Suprapubic skin (tissue), 4 donors: Measurements from ENCODE around the gene ZC3HAV1L. TPM values are rescaled to one million over a fixed set of nuclear protein-coding genes. Genes with fewer than 3 reads are reported as not detected.

Source experiments
- DNase-seq, 2 donors: peaks; one replicate each; pipeline ENCODE4 v3.0.0-alpha.2; 2019; ENCODE audit warnings: low spot score in 2 of 2
- H3K27ac ChIP-seq: fragments of 200-600 bp; sonication (generic); one replicate; pipeline ENCODE4 v1.5.1; 2019
- H3K27me3 ChIP-seq: fragments of 200-600 bp; sonication (generic); one replicate; pipeline ENCODE4 v1.5.1; 2019
- H3K36me3 ChIP-seq: fragments of 200-600 bp; sonication (generic); one replicate; pipeline ENCODE4 v1.5.1; 2019
- H3K4me1 ChIP-seq: fragments of 200-600 bp; sonication (generic); one replicate; pipeline ENCODE4 v1.5.1; 2019
- H3K4me3 ChIP-seq: fragments of 200-600 bp; sonication (generic); one replicate; pipeline ENCODE4 v1.5.1; 2019; ENCODE audit warnings: mild to moderate bottlenecking
- H3K9me3 ChIP-seq: fragments of 200-600 bp; sonication (generic); one replicate; pipeline ENCODE4 v1.5.1; 2019
- EP300 ChIP-seq: sonication (generic); formaldehyde crosslinking; IDR thresholded peaks from one replicate; pipeline ENCODE4 v1.6.1; 2017; ENCODE audit warnings: antibody characterized with exemption
- POLR2A ChIP-seq, 2 donors: fragments of 450-650 bp; IDR thresholded peaks; one replicate each; pipeline ENCODE4 v1.6.1; 2017; ENCODE audit warnings: antibody characterized with exemption in 2 of 2, mild to moderate bottlenecking in 2 of 2, moderate library complexity in 2 of 2
- POLR2AphosphoS5 ChIP-seq, 3 donors: sonication (generic); formaldehyde crosslinking; IDR thresholded peaks; one replicate each; pipeline ENCODE4 v1.6.1; 2017; ENCODE audit warnings: antibody characterized with exemption in 3 of 3
- WGBS: methylation state at CpG from one replicate; pipeline ENCODE4 v1.1.5; 2018; 5-methylcytosine and 5-hydroxymethylcytosine counted together
- total RNA-seq, 4 donors: library from RNA; depleted of rRNA; stranded (reverse); fragments of >200 nt; gene quantifications; one replicate each; pipeline ENCODE4 v1.1.0, GENCODE V29; 2016
- TF ChIP-seq, protein P1 (sequence below), 2 donors: fragments of 200-600 bp in 1 of 2; fragments of 450-650 bp in 1 of 2; sonication (generic) in 1 of 2; IDR thresholded peaks; one replicate each; pipeline ENCODE4 v1.5.1; 2016 to 2019; ENCODE audit warnings: antibody characterized with exemption in 2 of 2, mild to moderate bottlenecking in 1 of 2, moderate library complexity in 1 of 2

ZC3HAV1L gene
- total RNA-seq, 4 donors from 2014 or later = 22.1 to 44.6 (median 22.5) TPM

DNA sequence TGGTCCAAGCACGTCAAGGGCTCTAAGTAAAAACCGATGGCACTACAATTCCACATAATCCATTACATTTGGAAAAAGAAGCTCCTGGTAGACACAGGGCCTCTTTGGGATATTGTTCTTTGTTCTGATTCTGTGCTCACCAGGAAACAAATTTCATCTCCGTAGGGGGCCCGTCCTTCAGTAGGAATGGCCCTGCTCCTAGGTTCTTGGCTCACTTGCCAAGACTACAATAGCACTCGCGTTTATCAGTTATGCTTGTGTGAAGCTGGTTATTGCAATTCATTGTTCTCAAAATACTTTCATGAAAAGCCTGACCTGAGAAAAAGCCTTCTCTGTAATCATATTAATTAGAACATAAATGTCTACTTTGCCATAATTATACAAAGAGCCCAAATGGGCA, 10.3 kb upstream of the ZC3HAV1L start:
- DNase-seq = no peak
- TF ChIP-seq POLR2A (IDR thresholded peaks at IDR 0.05) = no peak
- no peak for TF ChIP-seq POLR2AphosphoS5 (IDR thresholded peaks at IDR 0.05)
- TF ChIP-seq EP300 = no peak
- TF ChIP-seq, protein P1, sequence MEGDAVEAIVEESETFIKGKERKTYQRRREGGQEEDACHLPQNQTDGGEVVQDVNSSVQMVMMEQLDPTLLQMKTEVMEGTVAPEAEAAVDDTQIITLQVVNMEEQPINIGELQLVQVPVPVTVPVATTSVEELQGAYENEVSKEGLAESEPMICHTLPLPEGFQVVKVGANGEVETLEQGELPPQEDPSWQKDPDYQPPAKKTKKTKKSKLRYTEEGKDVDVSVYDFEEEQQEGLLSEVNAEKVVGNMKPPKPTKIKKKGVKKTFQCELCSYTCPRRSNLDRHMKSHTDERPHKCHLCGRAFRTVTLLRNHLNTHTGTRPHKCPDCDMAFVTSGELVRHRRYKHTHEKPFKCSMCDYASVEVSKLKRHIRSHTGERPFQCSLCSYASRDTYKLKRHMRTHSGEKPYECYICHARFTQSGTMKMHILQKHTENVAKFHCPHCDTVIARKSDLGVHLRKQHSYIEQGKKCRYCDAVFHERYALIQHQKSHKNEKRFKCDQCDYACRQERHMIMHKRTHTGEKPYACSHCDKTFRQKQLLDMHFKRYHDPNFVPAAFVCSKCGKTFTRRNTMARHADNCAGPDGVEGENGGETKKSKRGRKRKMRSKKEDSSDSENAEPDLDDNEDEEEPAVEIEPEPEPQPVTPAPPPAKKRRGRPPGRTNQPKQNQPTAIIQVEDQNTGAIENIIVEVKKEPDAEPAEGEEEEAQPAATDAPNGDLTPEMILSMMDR (IDR thresholded peaks at IDR 0.05) = no peak
- no peaks in the 10 kb centered on the region for H3K27me3 ChIP-seq
- H3K27ac ChIP-seq = no peak overlapping the region
- no peaks in the 10 kb centered on the region for H3K4me1 ChIP-seq
- no peak overlapping the region for H3K4me3 ChIP-seq
- WGBS = 85% methylated on average over 6 of the region's 6 CpGs
- H3K9me3 ChIP-seq = no peaks in the 10 kb centered on the region
- peaks cover 63% of the 10 kb centered on the region for H3K36me3 ChIP-seq

DNA sequence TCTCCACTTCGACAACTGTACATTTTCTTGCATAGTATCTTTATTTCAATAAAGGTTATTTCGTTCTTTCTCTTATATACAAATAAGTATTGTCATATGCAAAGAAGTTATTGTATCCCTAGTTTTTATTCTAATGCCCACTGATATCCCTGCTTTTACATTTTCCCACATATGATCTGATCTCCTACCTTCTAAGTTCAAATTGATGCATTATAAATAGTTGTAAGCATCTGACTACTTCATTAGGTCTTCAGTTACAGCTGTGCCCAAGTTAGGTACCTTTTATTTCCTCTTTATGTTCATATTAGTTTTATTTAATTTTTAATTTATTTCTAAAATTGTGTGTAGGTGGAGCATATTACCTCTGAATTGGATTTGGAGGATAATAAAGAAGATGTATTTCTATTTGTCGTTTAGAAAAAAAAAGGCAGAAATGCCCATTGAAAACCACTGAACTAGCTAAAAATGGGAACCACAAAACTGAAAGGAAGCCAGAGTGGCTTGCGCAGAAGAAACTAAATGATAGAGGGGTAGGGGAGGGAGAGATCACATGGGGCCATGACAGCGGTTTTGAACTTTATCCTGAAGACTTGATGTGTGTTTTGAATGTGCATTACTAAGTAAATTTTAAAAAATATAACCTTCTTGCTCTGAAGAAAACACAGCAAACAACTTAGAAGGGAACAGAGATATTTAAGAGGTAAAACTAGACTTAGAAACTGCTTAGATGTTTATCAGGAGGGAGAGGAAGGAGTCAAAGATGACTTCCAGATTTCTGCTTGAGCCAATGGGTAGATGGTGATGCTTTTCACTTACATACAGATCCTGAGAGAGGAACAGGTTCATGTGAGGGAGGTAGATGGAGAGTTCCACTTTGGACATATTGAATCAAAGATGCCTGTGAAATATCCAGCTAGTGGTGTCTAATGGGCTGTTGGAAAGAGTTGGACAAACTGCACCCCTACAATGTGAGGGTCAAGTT, 9.3 kb upstream of the ZC3HAV1L start:
- no peak overlapping the region for H3K4me3 ChIP-seq
- H3K27me3 ChIP-seq = no peaks in the 10 kb centered on the region
- H3K36me3 ChIP-seq = peaks cover 53% of the 10 kb centered on the region
- no peaks in the 10 kb centered on the region for H3K4me1 ChIP-seq
- TF ChIP-seq POLR2AphosphoS5 (IDR thresholded peaks at IDR 0.05) (no peak), EP300 (no peak), POLR2A (IDR thresholded peaks at IDR 0.05) (no peak)
- TF ChIP-seq, protein P1 (IDR thresholded peaks at IDR 0.05) = no peak
- 84% methylated on average over 5 of the region's 5 CpGs for WGBS
- H3K9me3 ChIP-seq = no peaks in the 10 kb centered on the region
- no peak overlapping the region for H3K27ac ChIP-seq
- DNase-seq = no peak

DNA sequence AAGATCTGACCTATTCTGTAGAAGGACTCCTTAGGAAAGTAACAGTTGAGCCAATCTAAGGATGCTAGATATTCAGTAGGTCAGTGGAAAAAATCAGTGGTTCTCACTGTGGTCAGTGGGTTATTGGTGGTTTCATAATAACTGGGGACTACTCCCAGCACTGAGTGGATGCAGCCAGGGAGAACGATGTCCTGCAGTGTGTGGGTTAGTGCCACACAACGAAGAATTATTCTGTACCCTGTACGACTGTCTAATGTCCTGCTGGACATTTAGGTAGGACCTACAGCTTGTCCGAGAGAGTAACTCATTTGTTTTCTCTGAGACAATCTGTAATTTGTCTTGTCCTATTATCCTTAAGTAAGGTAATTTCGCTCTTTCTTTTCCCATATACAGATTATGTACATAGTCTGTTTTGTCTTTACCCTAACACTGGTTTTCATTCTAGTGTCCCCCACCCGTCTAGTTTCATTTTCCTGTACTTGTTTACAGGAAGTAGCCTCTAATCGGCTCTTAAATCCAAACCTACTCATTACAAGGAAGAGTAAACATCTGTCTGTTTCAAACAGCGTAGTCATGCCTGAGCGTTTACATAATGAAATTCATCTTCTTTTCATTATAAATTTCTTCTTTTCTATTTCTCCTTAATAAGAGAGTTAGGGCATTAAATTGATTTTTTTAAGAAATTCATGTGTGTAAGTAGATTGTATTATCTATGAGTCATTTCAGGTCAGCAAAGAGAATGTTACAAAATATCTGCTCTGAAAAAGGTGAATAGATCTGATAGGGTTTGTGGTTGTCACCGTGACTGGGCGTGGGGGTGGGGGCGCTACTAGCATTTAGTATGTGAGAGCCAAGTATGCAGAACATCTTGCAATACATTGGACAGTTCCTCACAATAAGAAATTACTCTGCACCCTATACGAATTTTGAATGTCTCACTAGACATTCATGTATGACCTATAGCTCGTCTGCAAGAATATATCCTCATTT, 8.3 kb upstream of the ZC3HAV1L start:
- Histone ChIP-seq H3K4me1 (no peaks in the 10 kb centered on the region), H3K36me3 (peaks cover 43% of the 10 kb centered on the region), H3K27ac (no peak overlapping the region), H3K27me3 (no peaks in the 10 kb centered on the region), H3K4me3 (no peak overlapping the region), H3K9me3 (no peaks in the 10 kb centered on the region)
- WGBS = 73% methylated on average over 14 of the region's 14 CpGs
- TF ChIP-seq EP300 (no peak), POLR2AphosphoS5 (IDR thresholded peaks at IDR 0.05) (no peak), POLR2A (IDR thresholded peaks at IDR 0.05) (no peak)
- TF ChIP-seq, protein P1 (IDR thresholded peaks at IDR 0.05) = no peak
- DNase-seq = no peak

DNA sequence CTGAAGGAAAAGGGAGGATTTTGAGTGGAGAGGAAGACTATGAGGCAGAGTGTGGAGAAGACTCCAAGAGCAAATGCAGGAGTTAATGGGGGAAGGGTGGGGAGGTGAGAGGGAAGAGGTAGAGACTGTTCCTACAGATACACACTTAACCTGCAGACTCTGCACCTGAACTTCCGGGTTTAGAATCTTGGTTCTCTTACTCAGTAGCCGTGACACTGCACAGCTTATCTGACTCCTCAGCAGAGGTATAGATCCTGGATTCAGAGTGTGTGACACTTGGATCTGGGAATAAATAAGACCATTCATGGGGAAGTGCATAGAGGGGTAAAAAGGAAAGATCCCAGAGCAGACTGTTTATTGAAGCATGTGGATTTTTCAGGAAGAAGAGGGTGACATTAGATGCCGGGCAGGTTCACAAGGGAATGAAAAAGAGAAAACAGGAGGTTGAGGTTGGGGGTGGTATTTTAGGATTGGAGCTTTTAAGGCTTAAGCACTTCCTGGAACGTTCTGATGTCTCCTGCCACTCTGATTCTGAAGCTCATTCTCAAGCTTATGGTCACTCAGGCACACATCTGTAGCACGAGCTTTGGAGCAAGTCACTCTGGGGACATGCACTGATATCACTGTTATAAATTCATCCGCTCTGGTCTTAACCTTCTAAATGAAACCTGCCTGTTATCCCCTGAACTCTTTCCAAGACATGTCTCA, 5.7 kb upstream of the ZC3HAV1L start:
- H3K4me3 ChIP-seq = no peak overlapping the region
- TF ChIP-seq POLR2A (IDR thresholded peaks at IDR 0.05) (no peak), EP300 (no peak), POLR2AphosphoS5 (IDR thresholded peaks at IDR 0.05) (no peak)
- TF ChIP-seq, protein P1 (IDR thresholded peaks at IDR 0.05) = no peak
- no peaks in the 10 kb centered on the region for H3K27me3 ChIP-seq
- H3K4me1 ChIP-seq = peaks cover 6% of the 10 kb centered on the region
- H3K36me3 ChIP-seq = peaks cover 19% of the 10 kb centered on the region
- H3K9me3 ChIP-seq = no peaks in the 10 kb centered on the region
- DNase-seq = no peak
- 77% methylated on average over 6 of the region's 6 CpGs for WGBS
- no peak overlapping the region for H3K27ac ChIP-seq
